Measurements from ENCODE around the gene FUT8. TPM values are rescaled to one million over a fixed set of nuclear protein-coding genes. Genes with fewer than 3 reads are reported as not detected.
"Not testable (repeated sequence)": the region's sequence is repeated elsewhere in the genome, so short reads cannot be mapped to it uniquely, and the experiment has no call there.

The FUT8 gene
- total RNA-seq, 4 donors from 2014 or later: 29.2 to 55.5 (median 41.1) TPM

DNA sequence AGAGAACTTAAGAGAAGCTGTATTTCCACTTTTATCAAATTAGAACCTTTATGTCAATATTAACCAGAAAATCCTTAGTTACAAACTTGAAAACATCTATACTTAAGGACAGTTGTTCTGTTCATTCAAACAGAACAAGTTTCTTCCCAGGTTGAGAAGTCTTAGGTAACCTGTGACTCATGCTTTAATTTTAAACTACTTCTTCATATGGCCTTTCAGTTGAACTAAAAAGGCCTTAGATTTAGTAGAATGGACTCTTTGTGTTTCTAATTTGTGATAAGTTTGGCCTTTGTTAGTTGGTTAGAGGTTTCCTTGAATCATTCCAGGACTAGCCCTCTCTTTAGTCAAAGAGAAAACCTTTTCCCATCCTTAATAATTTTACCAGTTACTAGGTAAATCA lies 274.2 kb downstream of the FUT8 start:
- Histone ChIP-seq H3K4me3 (replicated peaks in 1 of 3) (no peak overlapping the region), H3K9me3 (no peaks in the 10 kb centered on the region), H3K27me3 (no peaks in the 10 kb centered on the region), H3K36me3 (no peaks in the 10 kb centered on the region), H3K27ac (peak overlapping the region in 1 of 3 donors; percentile 34), H3K4me1 (peaks cover 6 to 7% of the 10 kb centered on the region in 2 donors)
- intact Hi-C loops (cut with DNase I): no loop called here
- no peak for DNase-seq
- TF ChIP-seq POLR2A (IDR thresholded peaks at IDR 0.05): no peak
- TF ChIP-seq, protein P1, sequence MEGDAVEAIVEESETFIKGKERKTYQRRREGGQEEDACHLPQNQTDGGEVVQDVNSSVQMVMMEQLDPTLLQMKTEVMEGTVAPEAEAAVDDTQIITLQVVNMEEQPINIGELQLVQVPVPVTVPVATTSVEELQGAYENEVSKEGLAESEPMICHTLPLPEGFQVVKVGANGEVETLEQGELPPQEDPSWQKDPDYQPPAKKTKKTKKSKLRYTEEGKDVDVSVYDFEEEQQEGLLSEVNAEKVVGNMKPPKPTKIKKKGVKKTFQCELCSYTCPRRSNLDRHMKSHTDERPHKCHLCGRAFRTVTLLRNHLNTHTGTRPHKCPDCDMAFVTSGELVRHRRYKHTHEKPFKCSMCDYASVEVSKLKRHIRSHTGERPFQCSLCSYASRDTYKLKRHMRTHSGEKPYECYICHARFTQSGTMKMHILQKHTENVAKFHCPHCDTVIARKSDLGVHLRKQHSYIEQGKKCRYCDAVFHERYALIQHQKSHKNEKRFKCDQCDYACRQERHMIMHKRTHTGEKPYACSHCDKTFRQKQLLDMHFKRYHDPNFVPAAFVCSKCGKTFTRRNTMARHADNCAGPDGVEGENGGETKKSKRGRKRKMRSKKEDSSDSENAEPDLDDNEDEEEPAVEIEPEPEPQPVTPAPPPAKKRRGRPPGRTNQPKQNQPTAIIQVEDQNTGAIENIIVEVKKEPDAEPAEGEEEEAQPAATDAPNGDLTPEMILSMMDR (IDR thresholded peaks at IDR 0.05): no peak

DNA sequence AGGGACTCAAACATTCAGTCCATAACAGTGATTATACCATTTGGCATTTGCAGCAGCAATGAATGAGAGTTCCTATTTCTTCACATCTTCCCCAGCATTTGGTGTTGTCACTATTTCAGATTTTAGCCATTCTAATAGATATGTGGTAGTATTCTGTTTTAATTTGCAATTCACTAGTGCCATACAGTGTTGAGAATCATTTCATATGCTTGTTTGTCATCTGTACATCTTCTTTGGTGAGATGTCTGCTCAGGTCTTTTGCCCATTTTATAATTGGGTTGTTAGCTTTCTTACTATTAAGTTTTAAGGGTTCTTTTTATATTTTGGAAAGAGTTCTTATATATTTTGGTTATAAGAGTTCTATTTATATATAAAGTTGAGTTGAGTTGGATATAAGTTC lies 276.5 kb downstream of the FUT8 start:
- no peak for DNase-seq
- Histone ChIP-seq H3K36me3 (no peaks in the 10 kb centered on the region), H3K27me3 (no peaks in the 10 kb centered on the region), H3K27ac (no peak overlapping the region), H3K4me3 (replicated peaks in 1 of 3) (no peak overlapping the region), H3K4me1 (peaks cover 6 to 7% of the 10 kb centered on the region in 2 donors), H3K9me3 (no peaks in the 10 kb centered on the region)
- TF ChIP-seq, protein P1 (IDR thresholded peaks at IDR 0.05): no peak
- TF ChIP-seq POLR2A (IDR thresholded peaks at IDR 0.05): no peak
- intact Hi-C loops (cut with DNase I): no loop called here

GRCh38 chr14:65692566-65692965 lies 280.0 kb downstream of the FUT8 start:
- H3K4me3 ChIP-seq (replicated peaks in 1 of 3); H3K9me3 ChIP-seq; DNase-seq; intact Hi-C loops (cut with DNase I); H3K27me3 ChIP-seq; H3K27ac ChIP-seq; H3K36me3 ChIP-seq; H3K4me1 ChIP-seq: not testable (repeated sequence)
- 97% methylated on average over 6 of the region's 31 CpGs; no CpG with 5 or more reads in 1 of the 2 donors for WGBS, 2 donors

DNA sequence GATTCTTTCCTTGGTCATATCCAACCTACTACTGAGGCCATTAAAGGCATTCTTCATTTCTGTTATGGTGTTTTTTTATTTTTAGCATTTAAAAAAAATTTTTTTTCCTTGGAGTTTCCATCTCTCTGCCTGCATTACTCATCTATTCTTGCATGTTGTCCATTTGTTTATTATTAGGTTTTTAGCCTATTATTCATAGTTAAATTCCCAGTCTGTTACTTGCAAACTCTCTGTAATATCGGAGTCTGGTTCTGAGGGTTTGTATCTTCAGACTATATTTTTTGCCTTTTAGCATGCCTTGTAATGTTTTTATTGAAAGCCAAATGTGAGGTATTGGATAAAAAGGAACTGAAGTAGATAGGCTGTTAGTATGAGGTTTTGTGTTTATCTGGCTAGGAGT lies 284.3 kb downstream of the FUT8 start:
- WGBS, 2 donors: 93 to 98% methylated on average over 1 of the region's 1 CpG
- intact Hi-C loops (cut with DNase I): no loop called here

GRCh38 chr14:65703521-65703920 lies 291.0 kb downstream of the FUT8 start:
- no peaks in the 10 kb centered on the region for H3K4me1 ChIP-seq
- H3K27me3 ChIP-seq: no peaks in the 10 kb centered on the region
- TF ChIP-seq POLR2A (IDR thresholded peaks at IDR 0.05): no peak
- TF ChIP-seq, protein P1 (IDR thresholded peaks at IDR 0.05): no peak
- WGBS, 2 donors: 86 to 89% methylated on average over 3 of the region's 3 CpGs
- H3K27ac ChIP-seq: no peak overlapping the region
- intact Hi-C loops (cut with DNase I): no loop called here
- no peaks in the 10 kb centered on the region for H3K36me3 ChIP-seq
- DNase-seq: no peak
- no peak overlapping the region for H3K4me3 ChIP-seq (replicated peaks in 1 of 3)
- no peaks in the 10 kb centered on the region for H3K9me3 ChIP-seq

More for the DNA sequence above, 284.3 kb downstream of the FUT8 start:
- Histone ChIP-seq H3K9me3 (no peaks in the 10 kb centered on the region), H3K27me3 (no peaks in the 10 kb centered on the region), H3K4me3 (replicated peaks in 1 of 3) (no peak overlapping the region), H3K27ac (no peak overlapping the region), H3K4me1 (no peaks in the 10 kb centered on the region), H3K36me3 (no peaks in the 10 kb centered on the region)
- no peak for DNase-seq
- TF ChIP-seq, protein P1 (IDR thresholded peaks at IDR 0.05): no peak
- TF ChIP-seq POLR2A (IDR thresholded peaks at IDR 0.05): no peak

DNA sequence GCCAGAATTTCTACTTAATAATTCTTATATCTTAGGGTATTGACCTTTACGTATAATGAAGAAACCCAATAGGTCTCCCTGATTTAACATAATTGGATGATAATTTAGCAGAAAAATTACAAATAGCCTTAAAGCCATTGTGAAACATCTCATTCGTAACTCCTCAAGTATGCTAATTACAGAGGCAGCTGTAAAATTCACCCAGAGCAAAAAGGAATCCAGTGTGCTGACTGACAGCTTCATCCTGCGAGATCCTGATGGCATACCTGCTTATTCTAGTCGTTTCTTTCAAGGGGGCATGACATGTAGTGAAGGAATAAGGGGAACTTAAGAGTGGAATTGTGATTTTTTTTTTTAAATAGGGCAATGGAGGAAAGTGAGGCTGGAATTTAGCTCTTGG lies 291.5 kb downstream of the FUT8 start:
- H3K27ac ChIP-seq: no peak overlapping the region
- DNase-seq: no peak
- no peaks in the 10 kb centered on the region for H3K27me3 ChIP-seq
- WGBS, 2 donors: 80 to 85% methylated on average over 4 of the region's 4 CpGs
- no peaks in the 10 kb centered on the region for H3K4me1 ChIP-seq
- TF ChIP-seq, protein P1 (IDR thresholded peaks at IDR 0.05): no peak
- no peak for TF ChIP-seq POLR2A (IDR thresholded peaks at IDR 0.05)
- H3K9me3 ChIP-seq: no peaks in the 10 kb centered on the region
- no peak overlapping the region for H3K4me3 ChIP-seq (replicated peaks in 1 of 3)
- intact Hi-C loops (cut with DNase I): no loop called here
- no peaks in the 10 kb centered on the region for H3K36me3 ChIP-seq

All from thyroid gland (tissue), 4 donors.